Measurements from ENCODE around the gene MYO1E. TPM values are rescaled to one million over a fixed set of nuclear protein-coding genes. Genes with fewer than 3 reads are reported as not detected.

Gene MYO1E
- total RNA-seq, 1 experiment from 2014 or later, result 117 TPM

DNA sequence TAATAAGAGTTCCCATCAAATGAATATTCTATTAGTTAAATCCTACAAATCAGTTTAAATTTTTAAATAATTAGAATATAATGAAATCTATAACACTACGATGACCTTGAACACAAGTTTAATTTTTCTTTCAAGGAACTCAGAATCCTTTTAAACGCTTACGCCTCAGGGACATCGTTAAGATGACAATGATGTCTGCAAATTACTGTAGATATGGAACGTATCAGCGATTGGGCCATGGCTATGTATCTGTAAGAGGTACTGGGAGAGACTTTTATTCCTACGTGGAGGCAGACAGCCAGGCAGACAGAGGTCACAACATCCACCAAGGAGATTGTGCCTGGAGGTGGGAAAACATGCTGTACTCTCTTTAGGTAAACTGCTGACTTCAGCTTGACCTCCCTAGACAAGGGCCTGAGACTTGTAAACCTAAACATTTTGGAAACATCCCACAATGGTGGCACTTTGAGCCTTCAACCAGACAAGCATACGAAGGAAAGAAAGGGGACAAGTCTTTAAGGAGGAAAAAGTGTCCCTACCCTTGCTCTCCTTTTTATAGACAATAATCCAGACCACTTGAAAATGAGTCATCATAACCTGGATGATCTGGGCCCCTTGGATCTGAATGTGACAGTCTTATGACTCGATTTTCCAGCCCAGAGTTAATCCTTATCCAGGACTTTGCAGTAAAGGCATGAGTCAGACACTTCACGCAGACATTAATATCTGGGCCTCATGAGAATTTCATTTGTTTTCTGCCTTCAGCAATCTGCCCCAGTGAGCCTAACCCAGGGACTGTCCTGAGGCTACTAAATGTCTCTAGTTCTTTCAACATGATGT lies 172.8 kb downstream of the MYO1E start:
- DNase-seq (ENCODE audit: low read depth), result peak; percentile 74

DNA sequence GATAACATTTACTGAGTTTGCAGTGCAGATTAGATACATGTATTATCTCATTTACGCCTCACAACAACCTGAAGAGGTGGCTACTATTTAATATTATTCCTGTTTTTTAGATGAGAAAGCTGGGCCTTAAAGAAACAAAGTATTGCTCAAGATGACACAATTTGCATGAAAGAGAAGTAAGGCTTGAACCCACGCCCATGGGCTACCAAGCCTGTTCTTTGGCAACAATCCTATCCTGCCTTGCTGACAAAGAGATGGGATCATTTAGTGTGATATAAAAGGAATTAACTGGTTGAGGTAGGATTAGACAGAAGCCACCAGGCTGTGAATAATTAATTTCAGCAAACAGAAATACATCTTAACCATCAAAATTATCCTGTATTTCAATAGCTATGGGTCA lies 175.2 kb downstream of the MYO1E start:
- DNase-seq (ENCODE audit: low read depth), result no peak

GRCh38 chr15:59196416-59196815 lies 176.3 kb downstream of the MYO1E start:
- DNase-seq (ENCODE audit: low read depth), result no peak

DNA sequence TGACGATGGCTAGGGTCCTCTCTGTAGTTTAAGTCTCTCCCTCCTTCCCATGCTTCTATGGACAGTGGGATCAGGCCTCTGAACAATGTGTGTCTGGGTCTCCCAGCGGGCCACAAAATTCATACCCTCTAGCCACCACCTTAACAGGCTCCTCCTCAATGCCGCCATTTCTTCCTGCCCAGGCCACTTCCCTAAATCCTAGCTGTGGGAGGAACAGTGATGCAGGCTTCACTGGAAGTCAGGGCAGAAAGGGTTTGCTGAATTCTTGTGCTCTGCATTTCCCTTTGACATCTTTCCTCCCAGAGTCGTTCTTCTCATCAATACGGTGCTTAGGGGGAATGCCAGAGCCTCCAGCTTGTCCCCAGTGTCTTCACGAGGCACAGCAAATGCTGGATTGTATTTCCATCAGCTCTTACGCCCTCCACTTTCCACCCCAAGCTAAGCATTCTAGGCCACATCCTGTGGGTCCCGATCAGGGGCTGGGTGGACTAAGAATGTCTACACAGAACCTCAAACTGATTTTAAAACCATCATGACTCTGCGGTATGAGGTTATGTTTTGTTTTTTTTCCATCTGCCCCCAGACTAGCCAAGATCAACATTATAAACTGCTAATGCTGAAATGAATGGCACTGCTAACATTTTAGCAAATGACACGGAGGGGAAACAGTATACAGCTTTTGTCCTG lies 177.9 kb downstream of the MYO1E start:
- no peak for DNase-seq (ENCODE audit: low read depth)

- peak; percentile 96 for DNase-seq (ENCODE audit: low read depth)
Measured at GRCh38 chr15:59191855-59192237, 180.8 kb downstream of the MYO1E start.

DNA sequence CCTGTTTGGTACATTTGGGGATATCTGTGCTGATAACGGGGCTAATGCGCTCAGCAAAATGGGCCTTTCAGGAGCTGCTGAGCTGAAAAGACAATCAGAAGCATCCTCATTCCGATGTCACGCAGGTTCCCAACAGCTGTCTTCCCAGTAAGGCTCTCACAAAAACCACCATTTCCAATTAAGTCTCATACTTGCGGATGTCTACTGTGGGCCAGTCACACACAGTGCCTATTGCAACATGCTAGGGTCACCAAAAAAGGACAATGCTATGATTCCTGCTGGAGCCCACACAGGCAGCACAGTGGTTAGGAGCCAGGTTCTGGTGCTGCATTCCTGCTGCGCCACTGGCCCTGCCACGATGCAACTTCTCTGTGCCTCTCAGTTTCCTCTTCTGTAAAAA lies 182.4 kb downstream of the MYO1E start:
- DNase-seq (ENCODE audit: low read depth), result peak; percentile 39

DNA sequence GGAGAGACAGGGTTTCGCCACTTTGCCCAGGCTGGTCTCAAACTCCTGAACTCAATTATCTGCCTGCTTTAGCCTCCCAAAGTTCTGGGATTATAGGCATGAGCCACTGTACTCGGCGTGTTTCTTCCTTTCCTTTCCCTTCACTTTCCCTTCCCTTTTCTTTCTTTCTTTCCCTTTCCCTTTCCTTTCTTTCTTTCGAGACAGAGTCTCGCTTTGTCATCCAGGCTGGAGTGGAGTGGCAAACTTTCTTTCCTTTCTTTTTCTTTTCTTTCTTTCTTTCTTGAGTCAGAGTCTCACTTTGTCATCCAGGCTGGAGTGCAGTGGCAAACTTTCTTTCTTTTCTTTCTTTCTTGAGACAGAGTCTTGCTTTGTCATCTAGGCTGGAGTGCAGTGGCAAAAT lies 183.4 kb downstream of the MYO1E start:
- no peak for DNase-seq (ENCODE audit: low read depth)

DNA sequence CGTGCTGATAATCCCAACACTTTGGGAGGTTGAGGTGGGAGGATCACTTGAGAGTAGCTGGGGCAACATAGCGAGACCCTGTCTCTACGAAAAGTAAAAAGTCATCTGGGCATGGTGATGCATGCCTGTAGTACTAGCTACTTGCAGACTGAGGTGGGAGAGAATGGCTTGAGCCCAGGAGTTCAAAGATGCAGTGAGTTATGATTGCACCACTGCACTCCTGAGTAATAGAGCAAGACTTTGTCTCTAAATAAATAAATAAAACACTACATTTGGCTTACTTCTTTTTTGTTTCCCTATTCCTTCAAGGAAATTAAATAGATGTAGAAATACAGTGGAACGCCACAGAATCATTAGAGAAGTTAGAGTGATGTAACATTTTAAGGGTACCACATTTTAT lies 186.2 kb downstream of the MYO1E start:
- no peak for DNase-seq (ENCODE audit: low read depth)

GRCh38 chr15:59185725-59186124 lies 186.9 kb downstream of the MYO1E start:
- no peak for DNase-seq (ENCODE audit: low read depth)

- peak; percentile 55 for DNase-seq (ENCODE audit: low read depth)
Measured at GRCh38 chr15:59180945-59181600, 191.6 kb downstream of the MYO1E start.

DNA sequence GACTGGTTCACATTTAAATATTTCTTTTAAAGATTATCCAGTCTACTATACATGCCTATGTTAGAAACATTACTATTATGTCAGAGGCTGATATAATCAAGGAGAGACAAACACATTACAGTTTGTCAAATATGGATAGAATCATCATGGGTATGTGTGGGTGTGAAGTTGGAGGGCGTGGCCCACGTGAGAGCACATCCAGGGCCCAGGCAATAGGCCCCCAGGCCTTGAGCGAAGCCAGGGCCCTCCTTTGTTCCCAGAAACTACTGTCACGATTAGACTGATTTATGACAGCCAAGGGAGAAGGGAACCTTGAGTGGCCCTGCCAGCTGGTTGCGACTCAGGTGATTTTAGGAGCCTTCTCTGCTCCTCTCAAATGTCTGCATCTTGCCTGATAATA lies 193.0 kb downstream of the MYO1E start:
- DNase-seq (ENCODE audit: low read depth), result no peak

DNA sequence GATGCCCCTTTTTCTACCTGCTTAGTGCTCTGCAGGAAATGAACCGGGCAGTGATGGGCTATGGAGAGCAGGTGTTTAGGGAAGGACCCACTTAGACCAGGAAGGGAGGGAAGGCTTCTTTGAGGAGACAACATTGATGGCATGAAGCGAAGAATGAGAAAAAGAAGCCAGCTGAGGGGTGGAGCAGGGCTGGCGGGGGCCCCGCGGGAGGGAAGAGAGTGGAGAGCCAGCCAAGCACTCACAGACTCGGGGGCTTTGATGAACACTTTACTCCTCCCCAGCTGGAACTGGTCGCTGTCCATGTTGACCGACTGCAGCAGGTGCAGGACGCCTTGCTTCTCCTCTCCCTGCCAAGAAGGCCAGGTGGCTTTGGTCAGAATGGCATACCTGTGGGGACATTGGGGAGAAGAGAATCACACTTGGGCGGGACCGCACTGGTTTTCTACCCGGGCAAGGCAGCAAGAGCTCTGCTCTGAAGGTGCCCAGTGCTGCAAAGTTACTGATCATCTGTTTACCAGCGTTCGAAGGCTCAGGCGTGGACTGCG lies 194.4 kb downstream of the MYO1E start:
- no peak for DNase-seq (ENCODE audit: low read depth)

DNA sequence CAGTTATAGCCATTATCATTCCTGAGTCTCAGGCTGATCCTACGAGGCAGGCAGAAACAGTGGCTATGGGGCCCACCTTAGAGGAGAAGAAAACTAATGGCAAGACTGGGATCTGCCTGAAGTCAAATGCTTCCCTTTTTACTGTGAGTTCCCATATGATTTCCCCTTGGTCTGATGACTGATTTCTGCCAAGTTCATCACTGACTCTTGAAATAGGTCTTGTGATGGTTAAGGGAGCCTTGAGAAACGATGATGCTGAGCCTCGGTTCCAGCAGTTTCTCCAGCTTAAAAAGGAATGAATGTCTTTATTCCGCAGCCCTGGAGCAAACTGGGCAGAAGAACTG lies 195.4 kb downstream of the MYO1E start:
- no peak for DNase-seq (ENCODE audit: low read depth)

GRCh38 chr15:59176653-59177316 lies 195.9 kb downstream of the MYO1E start:
- DNase-seq (ENCODE audit: low read depth), result no peak

- peak; percentile 88 for DNase-seq (ENCODE audit: low read depth)
Measured at GRCh38 chr15:59174835-59175831, 197.5 kb downstream of the MYO1E start.

- no peak for DNase-seq (ENCODE audit: low read depth)
Measured at GRCh38 chr15:59174151-59174834, 198.4 kb downstream of the MYO1E start.

GRCh38 chr15:59173194-59173593 lies 199.5 kb downstream of the MYO1E start:
- DNase-seq (ENCODE audit: low read depth), result no peak

DNA sequence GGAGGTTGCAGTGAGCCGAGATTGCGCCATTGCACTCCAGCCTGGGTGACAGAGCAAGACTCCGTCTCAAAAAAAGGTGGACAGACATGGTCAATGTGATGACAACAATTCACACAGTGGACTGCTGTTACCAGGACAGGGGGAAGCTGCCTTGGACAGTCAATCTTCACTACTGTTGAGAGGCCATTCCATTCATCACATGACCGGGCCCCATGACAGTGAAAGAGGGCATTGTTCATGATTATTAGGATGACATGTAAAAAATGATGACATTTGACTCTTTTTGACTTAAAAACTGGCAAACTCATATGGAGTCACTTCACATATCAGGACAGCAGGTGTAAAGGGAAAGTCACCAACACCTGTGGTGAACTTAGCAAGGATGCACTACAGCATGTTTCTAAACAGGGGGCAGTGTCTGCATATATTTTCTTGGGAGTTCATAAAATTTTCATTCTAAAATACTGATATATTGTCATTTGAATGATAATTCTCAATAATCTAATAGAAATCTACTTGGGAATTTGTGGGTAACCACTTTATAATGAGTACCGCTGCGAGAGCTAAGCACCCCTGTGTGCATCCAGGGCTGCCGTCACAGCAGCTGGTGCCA lies 200.3 kb downstream of the MYO1E start:
- no peak for DNase-seq (ENCODE audit: low read depth)

- no peak for DNase-seq (ENCODE audit: low read depth)
Measured at GRCh38 chr15:59171067-59171397, 201.6 kb downstream of the MYO1E start.
